Muscle of leg (tissue), 11 donors: ENCODE data around the gene GABPB1. TPM values are rescaled to one million over a fixed set of nuclear protein-coding genes. Genes with fewer than 3 reads are reported as not detected.
A peak's percentile ranks its signal among the peaks of the same experiment; 100 is the strongest.

ENCODE experiments used
- DNase-seq: peaks from one replicate; pipeline ENCODE4 v3.0.0; 2013
- H3K27ac ChIP-seq: one replicate; pipeline ENCODE4 v1.5.1; 2013; ENCODE audit warnings: mild to moderate bottlenecking, low read length, control low read depth
- H3K27me3 ChIP-seq: one replicate; pipeline ENCODE4 v1.6.1; 2013; ENCODE audit warnings: low read length; ENCODE audit not compliant: control insufficient read depth, insufficient read depth
- H3K36me3 ChIP-seq: one replicate; pipeline ENCODE4 v1.6.1; 2013; ENCODE audit warnings: low read length; ENCODE audit not compliant: control insufficient read depth, insufficient read depth
- H3K4me1 ChIP-seq: one replicate; pipeline ENCODE4 v1.6.1; 2013; ENCODE audit warnings: low read length; ENCODE audit not compliant: control insufficient read depth, insufficient read depth
- H3K4me3 ChIP-seq: one replicate; pipeline ENCODE4 v1.5.1; 2013; ENCODE audit warnings: low read length, control low read depth
- H3K9me3 ChIP-seq: replicated peaks from 2 replicates; pipeline ENCODE4 v1.6.1; 2013; ENCODE audit warnings: low read depth, low read length; ENCODE audit not compliant: control insufficient read depth
- WGBS: methylation state at CpG from one replicate; pipeline ENCODE4 v1.1.5; 2013; ENCODE audit warnings: missing lambda C conversion rate; ENCODE audit not compliant: insufficient coverage; 5-methylcytosine and 5-hydroxymethylcytosine counted together
- polyA plus RNA-seq, 8 donors: library from polyadenylated mRNA; unstranded; fragments of 120-200 nt; gene quantifications; one replicate each; pipeline versions ENCODE4 v1.2.1 to v1.2.3, GENCODE V29; 2013; ENCODE audit warnings: inconsistent platforms in 1 of 8, low replicate concordance in 1 of 8; ENCODE audit not compliant: insufficient read length in 8 of 8, insufficient read depth in 1 of 8
- total RNA-seq: library from RNA; stranded (reverse); fragments of 120-200 nt; gene quantifications from one replicate; pipeline ENCODE4 v1.2.4, GENCODE V29; 2013

The GABPB1 gene
- total and polyA plus RNA-seq, 9 donors: 14.2 to 23.5 (median 17.2) TPM

- H3K36me3 ChIP-seq: no peaks in the 10 kb centered on the region
- peak; percentile 7 for DNase-seq
- H3K4me3 ChIP-seq: no peak overlapping the region
- no peak overlapping the region for H3K27ac ChIP-seq
- WGBS: 44% methylated on average over 2 of the region's 2 CpGs
- H3K9me3 ChIP-seq: no peaks in the 10 kb centered on the region
- H3K27me3 ChIP-seq: no peaks in the 10 kb centered on the region
- no peaks in the 10 kb centered on the region for H3K4me1 ChIP-seq
These were observed 105.3 kb downstream of the GABPB1 start for GRCh38 chr15:50249704-50250103.

- DNase-seq: no peak
- no peak overlapping the region for H3K27ac ChIP-seq
- no peaks in the 10 kb centered on the region for H3K36me3 ChIP-seq
- WGBS: 55% methylated on average over 2 of the region's 4 CpGs
- H3K4me3 ChIP-seq: no peak overlapping the region
- no peaks in the 10 kb centered on the region for H3K9me3 ChIP-seq
- H3K4me1 ChIP-seq: no peaks in the 10 kb centered on the region
- no peaks in the 10 kb centered on the region for H3K27me3 ChIP-seq
These were observed 105.9 kb downstream of the GABPB1 start for GRCh38 chr15:50248994-50249582.

- Histone ChIP-seq H3K4me1 (no peaks in the 10 kb centered on the region), H3K9me3 (no peaks in the 10 kb centered on the region), H3K36me3 (no peaks in the 10 kb centered on the region), H3K27ac (no peak overlapping the region), H3K27me3 (no peaks in the 10 kb centered on the region), H3K4me3 (no peak overlapping the region)
- WGBS: 87% methylated on average over 13 of the region's 14 CpGs
- DNase-seq: peak; percentile 11
These were observed 107.0 kb downstream of the GABPB1 start for GRCh38 chr15:50247819-50248655.

GRCh38 chr15:50246631-50247030, 108.4 kb downstream of the GABPB1 start:
- no peak overlapping the region for H3K4me3 ChIP-seq
- H3K9me3 ChIP-seq: no peaks in the 10 kb centered on the region
- 80% methylated on average over 1 of the region's 2 CpGs for WGBS
- no peaks in the 10 kb centered on the region for H3K36me3 ChIP-seq
- H3K4me1 ChIP-seq: no peaks in the 10 kb centered on the region
- no peak for DNase-seq
- no peaks in the 10 kb centered on the region for H3K27me3 ChIP-seq
- H3K27ac ChIP-seq: no peak overlapping the region

- Histone ChIP-seq H3K27ac (no peak overlapping the region), H3K27me3 (no peaks in the 10 kb centered on the region), H3K9me3 (no peaks in the 10 kb centered on the region), H3K4me3 (no peak overlapping the region), H3K4me1 (no peaks in the 10 kb centered on the region), H3K36me3 (no peaks in the 10 kb centered on the region)
- WGBS: no CpG with 5 or more reads among the region's 2 CpGs
- DNase-seq: no peak
These were observed 109.9 kb downstream of the GABPB1 start for GRCh38 chr15:50244959-50245624.

GRCh38 chr15:50244153-50244552, 110.8 kb downstream of the GABPB1 start:
- 100% methylated on average over 1 of the region's 1 CpG for WGBS
- no peaks in the 10 kb centered on the region for H3K27me3 ChIP-seq
- H3K9me3 ChIP-seq: no peaks in the 10 kb centered on the region
- no peak overlapping the region for H3K4me3 ChIP-seq
- DNase-seq: no peak
- H3K27ac ChIP-seq: no peak overlapping the region
- no peaks in the 10 kb centered on the region for H3K4me1 ChIP-seq
- no peaks in the 10 kb centered on the region for H3K36me3 ChIP-seq

GRCh38 chr15:50241684-50242450, 113.1 kb downstream of the GABPB1 start:
- no peak overlapping the region for H3K4me3 ChIP-seq
- H3K27ac ChIP-seq: no peak overlapping the region
- WGBS: 20% methylated on average over 1 of the region's 5 CpGs

GRCh38 chr15:50238255-50238654, 116.7 kb downstream of the GABPB1 start:
- Histone ChIP-seq H3K9me3 (no peaks in the 10 kb centered on the region), H3K36me3 (no peaks in the 10 kb centered on the region), H3K4me3 (no peak overlapping the region), H3K4me1 (no peaks in the 10 kb centered on the region), H3K27ac (no peak overlapping the region), H3K27me3 (no peaks in the 10 kb centered on the region)
- WGBS: 94% methylated on average over 2 of the region's 2 CpGs
- no peak for DNase-seq

More at GRCh38 chr15:50241684-50242450, 113.1 kb downstream of the GABPB1 start:
- no peaks in the 10 kb centered on the region for H3K27me3 ChIP-seq
- no peaks in the 10 kb centered on the region for H3K9me3 ChIP-seq
- H3K36me3 ChIP-seq: no peaks in the 10 kb centered on the region
- no peak for DNase-seq
- no peaks in the 10 kb centered on the region for H3K4me1 ChIP-seq

GRCh38 chr15:50236433-50236832, 118.6 kb downstream of the GABPB1 start:
- H3K9me3 ChIP-seq: no peaks in the 10 kb centered on the region
- H3K4me3 ChIP-seq: no peak overlapping the region
- H3K27me3 ChIP-seq: no peaks in the 10 kb centered on the region
- no peaks in the 10 kb centered on the region for H3K4me1 ChIP-seq
- H3K36me3 ChIP-seq: no peaks in the 10 kb centered on the region
- WGBS: 95% methylated on average over 5 of the region's 9 CpGs
- DNase-seq: no peak
- H3K27ac ChIP-seq: no peak overlapping the region

- 75% methylated on average over 1 of the region's 1 CpG for WGBS
- Histone ChIP-seq H3K4me1 (no peaks in the 10 kb centered on the region), H3K4me3 (no peak overlapping the region), H3K36me3 (no peaks in the 10 kb centered on the region), H3K9me3 (no peaks in the 10 kb centered on the region), H3K27me3 (no peaks in the 10 kb centered on the region), H3K27ac (no peak overlapping the region)
- no peak for DNase-seq
These were observed 119.2 kb downstream of the GABPB1 start for GRCh38 chr15:50235794-50236193.
